OCI-M2 (cell line): ENCODE data around the gene ABCD4.
"Not testable (repeated sequence)": the region's sequence is repeated elsewhere in the genome, so short reads cannot be mapped to it uniquely, and the experiment has no call there.

Experiments used
- DNase-seq: peaks from one replicate; lab custom pipeline; 2025; ENCODE audit not compliant: unreplicated experiment; lab: John Stamatoyannopoulos, UW

ABCD4 gene

DNA sequence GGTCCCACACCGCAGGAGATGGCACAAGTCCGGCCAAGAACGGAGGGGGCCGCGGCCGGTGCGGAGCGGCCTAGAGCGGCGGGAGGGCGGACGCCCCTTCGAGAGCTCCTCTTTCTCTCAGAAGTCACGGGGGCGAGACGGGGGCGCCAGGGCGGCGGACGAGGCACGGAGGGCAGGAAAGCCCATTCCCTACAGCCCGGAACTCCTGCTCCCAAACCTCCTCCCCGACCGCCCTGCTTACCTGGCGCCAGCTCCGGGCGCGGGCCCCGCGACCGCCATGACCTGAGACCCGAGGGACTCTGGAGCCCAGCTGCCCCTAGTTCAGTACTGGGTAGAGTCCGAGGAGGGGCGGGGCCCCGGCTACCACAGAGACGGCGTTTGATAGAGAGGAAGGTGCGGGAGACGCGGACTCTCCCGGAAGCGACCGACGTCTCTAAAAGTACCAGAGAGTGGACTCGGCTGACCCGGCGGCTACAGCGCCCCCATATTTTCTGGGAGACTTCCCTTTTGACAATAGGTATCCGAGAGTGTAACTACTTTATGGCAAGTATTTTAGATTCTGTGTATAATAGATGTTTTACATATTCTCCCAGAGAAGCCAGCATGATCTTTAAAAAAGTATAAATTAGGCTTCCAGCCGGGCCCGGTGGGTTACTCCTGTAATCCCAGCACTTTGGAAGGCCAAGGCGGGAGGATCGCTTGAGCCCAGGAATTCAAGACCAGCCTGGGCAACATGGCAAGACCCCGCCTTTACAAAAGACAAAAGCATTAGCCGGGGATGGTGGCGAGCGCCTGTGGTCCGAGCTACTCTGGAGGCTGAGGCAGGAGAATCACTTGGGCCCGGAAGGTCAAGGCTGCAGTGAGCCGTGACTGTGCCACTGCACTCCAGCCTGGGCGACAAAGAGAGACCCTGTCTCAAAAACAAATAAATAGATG lies at the start of gene ABCD4:
Gene ABCD4 (minus strand): TSS at position 301 of the 936 bp plus-strand sequence. CDS start 22 bp downstream, at position 279.
- DNase-seq = peak; percentile 82

DNA sequence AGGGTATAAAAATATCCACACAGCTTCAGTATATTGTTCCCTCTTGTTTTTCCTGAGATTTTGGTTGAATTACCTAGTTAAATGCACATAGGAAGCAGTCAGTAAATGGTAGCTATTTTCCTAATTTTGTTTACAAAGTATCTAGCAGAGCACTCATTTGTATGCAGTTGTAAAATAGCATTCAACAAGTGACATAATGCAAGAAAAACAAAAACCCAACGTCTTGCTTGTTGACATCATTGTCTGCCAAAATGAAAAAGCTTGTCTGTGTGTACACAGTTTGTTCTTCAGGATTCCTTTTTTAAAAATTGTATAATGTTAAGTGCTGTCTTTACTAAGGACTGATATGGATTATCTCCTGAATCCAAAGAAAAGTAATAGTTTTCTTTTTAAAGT lies 48.2 kb upstream of the ABCD4 start:
- no peak for DNase-seq

DNA sequence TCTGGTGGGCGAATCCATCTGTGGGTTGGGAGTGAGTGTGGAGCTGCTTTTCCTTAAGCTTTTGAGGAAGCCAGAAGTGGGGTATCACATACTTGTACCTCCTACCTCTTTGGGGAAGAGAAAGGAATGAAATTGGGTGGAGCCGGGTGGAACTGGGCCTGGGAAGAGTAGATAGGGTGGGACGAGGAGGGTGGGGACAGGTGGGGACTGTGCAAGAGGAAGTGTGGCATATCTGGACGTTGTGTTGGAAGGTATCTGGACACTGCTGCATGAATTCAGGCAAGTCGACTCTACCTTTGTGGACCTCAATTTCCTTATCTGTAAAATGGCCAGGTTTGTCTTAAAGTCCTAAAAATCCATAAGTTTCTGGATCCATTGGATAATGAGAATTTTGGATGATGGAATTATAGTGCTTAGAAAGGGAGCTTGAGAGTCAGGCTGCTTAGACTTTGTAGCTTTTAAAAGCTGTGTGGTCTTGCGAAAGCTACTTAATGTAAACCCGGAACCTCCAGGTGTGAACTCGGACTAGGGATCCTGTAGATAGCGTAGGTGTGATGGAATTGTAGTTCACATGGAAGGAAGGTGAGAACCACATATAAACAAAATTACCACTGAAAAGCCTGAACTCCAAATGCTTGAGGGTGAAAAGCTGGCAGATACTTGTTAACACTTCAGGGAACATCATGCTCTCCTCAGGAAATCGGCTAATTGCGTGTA lies 47.6 kb upstream of the ABCD4 start:
- DNase-seq = no peak

DNA sequence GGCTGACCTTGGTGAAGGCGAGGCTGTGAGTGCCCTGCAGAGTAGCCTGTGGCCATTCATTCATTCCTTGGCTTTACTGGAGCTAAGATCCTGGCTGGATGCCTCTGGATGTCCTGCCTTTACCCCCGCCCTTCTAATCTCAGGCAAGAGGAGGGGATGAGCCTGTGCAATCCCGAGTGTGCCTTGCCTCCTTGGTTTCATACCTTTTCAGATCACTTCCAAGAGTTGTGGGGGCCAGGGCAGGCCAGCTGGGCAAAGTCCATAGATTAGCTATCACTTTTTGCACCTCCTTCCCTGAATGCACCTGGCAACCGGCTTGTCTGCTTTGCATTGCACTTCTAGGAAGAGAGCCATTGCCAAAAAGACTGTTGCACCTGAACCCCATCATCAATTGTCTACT lies 47.0 kb upstream of the ABCD4 start:
- DNase-seq = no peak

DNA sequence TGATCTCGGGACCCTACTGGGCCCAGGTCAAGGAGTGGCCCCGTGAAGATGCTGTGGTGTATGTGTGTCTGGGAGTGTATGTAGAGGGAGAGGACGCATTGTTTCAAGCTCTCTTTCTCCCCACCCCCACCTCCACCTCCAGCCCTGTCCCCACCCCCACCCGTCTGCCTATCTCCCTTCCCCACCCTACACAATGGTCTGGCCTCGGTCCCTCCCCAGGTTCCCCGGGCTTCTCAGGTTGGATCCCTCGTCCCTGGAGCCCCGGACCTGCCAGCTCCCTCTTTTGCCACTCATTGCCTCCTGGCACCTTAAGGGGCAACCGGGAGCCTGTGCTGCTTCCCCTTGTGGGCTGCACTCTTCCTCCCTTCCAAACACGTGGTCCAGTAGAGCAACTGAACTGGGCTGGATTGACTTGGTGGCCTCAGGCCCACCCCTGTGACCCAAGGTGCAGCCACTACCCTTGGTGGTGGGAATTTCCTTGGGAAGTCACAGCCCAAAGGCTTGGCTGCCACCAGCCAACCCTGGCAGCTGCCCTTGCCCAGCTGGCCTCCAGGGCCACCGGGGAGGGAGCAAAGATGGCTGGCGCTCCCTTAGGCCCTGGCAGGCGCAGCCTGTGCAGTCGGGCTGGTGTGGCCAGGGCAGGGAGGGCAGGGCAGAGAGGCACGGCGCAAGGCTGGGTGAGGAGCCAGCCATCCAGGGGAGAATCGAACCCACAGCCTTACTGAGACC lies 46.2 kb upstream of the ABCD4 start:
- DNase-seq = no peak

DNA sequence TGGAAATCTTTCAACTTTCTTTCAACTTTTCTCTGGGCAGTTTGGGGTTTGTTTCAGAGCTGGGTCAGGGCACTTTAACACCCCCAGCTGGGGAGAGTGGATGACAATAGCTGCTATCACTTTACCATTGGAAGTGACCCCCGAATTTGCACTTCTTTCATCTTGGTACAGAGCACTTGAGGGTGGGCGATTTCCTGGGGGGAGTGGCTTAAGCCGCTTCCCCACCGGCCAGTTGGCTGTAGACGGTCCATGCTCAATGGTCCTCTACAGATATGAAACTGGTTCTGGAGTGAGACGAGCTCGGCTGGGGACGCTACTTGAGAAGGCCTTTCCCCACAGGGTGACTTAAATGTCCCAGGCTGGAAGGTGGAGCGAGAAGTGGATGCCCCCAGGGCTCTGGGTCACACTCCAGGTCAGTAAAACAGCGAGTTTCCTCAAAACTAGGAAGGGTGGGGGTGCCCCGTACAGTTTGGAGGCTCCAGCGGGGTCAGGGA lies 45.6 kb upstream of the ABCD4 start, which contains the start of gene VRTN:
Gene VRTN (plus strand): TSS at position 231 of the 494 bp plus-strand sequence. CDS start 8,313 bp downstream, outside the sequence.
- DNase-seq = no peak

DNA sequence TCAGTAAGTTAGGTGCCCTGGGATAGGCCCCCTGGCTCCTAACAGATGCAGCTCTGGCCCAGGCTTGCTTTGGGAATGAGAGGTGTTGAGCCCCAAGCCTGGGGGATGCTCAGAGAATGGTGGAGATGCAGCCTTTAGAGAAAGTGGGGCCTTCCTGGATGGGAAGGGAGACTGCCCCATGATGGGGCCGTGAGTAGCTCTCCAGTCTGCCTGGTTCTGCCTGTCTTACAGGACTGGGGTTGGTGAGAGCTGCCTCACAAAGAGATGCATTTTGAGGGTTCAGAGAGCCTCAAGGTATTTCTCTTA lies 45.0 kb upstream of the ABCD4 start:
- DNase-seq = no peak

DNA sequence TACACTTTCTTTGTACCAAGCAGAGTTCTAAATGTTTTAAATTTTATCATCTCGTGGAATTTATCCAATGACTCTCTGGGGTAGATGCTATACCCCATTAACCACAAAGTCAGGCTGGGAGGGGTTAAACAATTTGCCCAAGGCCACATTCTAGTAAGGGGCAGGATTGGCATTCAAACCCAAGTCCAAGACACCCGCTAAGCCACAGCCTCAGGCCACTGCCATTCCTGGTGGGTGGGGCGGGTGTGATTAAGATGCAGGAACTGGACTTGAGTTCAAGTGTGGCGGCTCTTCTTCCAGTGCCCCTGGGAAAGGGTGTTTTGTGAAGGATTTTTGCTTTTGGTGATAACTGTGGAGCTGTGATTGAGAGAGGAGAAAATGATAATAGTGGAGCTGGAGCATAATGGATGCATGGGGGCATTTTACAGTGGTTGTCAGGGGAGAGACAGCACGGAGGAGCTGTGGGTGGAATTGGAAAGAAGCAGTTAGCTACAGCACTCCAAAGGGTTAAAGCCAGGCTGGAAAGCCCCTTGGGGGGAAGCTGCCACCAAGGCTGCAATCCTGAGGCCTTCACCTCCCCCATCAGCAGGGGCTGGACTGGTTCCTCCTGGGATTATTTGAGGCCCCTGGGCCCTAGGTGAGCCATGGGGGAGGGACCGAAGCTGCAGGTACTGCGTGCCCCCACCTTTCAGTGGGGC lies 44.5 kb upstream of the ABCD4 start:
- DNase-seq = no peak

DNA sequence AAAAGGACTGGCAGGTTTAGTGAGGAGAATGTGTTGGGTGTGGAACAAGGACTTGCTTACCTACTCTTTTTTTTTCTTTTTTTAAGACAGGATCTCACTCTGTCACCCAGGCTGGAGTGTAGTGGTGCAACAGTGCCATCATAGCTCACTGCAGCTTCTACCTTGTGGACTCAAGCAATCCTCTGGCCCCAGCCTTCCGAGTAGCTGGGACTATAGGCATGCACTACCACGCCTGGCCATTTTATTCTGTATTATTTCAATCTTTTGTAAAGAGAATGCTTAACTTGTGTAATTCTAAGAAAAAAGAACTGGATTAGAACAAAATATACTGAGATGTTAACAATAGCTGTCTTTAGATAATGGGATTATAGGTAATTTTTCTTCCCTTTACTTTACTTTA lies 43.6 kb upstream of the ABCD4 start:
- no peak for DNase-seq

DNA sequence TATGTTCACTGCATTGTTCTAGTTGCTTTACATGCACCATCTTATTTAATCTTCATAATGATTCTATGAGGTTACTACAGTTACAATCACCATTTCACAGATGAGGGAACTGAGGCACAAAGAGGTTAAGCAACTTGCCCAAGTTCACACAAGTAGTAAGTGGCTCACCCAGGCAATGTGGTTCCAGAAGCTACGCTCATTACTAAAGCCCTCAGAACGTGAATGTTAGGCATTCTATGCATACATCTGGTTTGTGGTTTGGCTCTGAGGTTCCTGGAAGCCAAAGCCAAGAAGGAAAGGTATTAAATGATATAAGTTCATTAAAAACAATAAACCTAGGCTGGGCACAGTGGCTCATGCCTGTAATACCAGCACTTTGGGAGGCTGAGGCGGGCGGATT lies 31.2 kb upstream of the ABCD4 start:
- no peak for DNase-seq

DNA sequence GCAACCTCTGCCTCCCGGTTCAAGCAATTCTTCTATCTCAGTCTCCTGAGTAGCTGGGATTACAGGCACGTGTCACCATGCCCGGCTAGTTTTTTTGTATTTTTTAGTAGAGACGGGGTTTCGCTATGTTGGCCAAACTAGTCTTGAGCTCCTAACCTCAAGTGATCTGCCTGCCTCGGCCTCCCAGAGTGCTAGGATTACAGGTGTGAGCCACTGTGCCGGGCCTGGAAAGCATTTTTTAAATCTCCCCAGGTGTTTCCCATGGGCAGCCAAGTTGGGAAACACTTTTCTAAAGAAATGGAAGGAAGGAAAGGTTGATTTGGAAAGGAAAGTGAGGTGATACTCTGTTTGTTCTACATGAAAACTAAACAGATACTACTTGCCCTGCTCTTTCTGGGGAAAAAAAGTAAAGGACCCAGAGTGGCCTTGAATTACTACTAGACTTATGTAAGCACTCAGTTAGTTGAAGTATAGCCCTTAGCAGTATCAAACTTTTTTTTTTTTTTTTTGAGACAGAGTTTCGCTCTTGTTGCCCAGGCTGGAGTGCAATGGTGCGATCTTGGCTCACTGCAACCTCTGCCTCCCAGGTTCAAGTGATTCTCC lies 27.3 kb upstream of the ABCD4 start:
- not testable (repeated sequence) for DNase-seq

DNA sequence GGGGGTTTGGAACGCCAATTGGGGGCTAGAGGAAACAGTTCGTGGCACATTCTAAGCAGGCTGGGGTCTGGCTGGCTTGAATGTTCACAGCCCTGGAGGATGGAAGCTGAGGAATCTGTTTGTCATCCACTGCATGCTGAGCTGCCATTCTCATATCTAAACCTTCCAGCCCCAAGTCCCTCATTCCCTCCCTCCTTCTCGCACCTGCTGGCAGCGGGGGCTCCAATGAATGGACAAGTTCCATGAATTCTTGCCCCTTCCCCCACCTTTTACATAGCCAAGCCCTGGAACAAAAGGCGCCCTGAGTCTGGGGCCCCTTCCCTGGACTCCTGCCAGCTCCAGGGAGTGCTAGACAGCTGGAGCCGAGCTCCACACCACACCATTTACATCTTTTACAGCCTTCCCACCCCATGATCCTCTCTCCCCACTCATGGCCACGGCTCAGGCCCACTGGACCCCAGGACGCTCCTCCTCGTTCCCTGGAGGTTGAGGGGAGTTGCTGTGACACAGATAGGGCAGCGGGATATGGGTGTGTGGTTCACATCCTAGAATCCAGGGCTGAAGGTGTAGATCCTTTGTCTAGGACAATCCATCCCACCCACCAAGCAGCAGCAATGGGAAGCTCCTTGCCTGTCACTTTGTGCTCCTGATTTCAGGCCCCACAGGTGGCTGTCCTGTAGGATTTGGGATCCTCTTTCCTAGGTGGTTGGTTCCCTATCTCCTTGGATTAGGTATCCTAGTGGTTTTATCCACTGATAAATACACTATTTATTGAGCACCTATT lies 23.8 kb upstream of the ABCD4 start:
- DNase-seq = no peak

DNA sequence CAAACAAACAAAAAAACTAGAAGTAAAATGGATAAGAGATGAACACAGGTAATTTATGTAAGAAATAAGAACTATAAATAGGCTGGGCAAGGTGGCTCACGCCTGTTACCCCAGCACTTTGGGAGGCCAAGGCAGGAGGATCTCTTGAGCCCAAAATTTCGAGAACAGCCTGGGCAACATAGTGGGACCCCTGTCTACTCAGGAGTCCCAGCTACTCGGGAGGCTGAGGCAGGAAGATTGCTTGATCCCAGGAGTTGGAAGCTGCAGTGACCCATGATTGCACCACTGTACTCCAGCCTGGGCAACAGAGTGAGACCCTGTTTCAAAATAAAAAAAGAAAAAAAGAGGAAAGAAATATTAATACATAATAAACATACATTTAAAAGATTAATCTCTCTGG lies 22.7 kb upstream of the ABCD4 start:
- DNase-seq = no peak

DNA sequence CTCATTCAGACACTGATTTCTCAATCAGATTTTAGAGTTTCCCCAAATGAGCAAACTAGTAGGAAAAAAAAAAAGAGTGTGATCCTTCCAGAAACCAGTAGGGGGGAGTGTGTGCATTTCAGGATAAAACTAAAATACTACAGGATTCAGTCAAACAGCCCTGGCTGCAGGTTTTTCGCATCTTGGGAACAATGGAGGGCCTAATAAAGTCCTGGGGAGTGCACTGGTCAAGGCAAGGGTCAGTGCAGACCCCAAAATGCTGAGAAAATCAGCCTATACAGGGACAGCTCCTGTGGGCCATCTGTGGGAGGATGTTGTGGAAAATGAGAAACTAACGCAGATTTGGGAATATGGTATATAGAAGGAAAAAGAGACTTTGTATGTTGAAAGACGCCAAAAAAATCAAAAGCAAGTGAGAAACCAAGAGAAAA lies 22.2 kb upstream of the ABCD4 start:
- DNase-seq = peak; percentile 20

DNA sequence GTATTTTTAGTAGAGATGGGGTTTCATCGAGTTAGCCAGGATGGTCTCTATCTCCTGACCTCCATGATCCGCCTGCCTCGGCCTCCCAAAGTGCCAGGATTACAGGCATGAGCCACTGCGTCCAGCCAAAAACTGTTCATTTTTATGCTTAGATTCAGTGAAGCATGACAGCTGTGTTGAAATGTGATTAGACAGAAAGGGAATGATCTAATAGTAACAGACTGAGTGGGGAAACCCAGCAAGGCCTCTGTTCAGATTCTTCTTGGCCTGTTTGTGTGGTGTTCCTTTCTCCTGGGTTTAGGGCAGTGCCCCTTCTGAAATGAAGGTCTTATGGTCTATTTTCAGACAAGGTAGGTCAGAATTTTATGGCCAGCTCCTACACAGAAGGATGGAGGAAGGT lies 11.8 kb upstream of the ABCD4 start:
- DNase-seq = no peak

DNA sequence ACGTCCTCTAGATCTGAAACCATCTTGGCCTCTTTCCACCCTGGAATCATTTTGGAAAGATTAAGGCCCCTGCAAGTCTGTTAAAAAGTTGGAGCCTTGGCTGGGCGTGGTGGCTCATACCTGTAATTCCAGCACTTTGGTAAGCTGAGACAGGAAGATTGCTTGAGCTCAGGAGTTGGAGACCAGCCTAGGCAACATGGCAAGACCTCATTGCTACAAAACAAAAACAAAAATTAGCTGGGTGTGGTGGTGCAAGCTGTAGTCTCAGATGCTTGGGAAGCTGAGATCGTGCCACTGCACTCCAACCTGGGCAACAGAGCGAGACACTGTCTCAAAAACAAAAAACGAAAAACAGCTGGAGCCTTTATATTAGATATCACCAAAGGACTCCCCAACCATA lies 10.9 kb upstream of the ABCD4 start:
- no peak for DNase-seq

DNA sequence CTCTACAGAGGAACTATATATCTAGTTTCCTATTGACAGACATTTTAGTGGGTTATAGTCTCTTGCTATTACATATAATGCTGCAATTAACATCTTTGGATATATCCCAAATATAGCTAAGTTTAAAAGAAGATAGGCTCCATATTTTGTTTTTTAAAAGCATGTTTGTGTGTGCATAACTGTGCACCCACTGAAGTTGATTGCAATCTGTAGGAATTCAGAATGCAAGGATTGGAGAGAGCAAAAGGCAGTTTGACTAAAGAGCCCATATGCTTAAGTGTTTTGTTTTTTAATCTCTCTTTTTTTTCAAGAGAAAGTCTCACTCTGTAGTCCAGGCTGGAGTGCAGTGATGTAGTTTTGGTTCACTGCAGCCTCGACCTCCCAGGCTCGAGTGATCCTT lies 9.4 kb upstream of the ABCD4 start:
- DNase-seq = no peak

DNA sequence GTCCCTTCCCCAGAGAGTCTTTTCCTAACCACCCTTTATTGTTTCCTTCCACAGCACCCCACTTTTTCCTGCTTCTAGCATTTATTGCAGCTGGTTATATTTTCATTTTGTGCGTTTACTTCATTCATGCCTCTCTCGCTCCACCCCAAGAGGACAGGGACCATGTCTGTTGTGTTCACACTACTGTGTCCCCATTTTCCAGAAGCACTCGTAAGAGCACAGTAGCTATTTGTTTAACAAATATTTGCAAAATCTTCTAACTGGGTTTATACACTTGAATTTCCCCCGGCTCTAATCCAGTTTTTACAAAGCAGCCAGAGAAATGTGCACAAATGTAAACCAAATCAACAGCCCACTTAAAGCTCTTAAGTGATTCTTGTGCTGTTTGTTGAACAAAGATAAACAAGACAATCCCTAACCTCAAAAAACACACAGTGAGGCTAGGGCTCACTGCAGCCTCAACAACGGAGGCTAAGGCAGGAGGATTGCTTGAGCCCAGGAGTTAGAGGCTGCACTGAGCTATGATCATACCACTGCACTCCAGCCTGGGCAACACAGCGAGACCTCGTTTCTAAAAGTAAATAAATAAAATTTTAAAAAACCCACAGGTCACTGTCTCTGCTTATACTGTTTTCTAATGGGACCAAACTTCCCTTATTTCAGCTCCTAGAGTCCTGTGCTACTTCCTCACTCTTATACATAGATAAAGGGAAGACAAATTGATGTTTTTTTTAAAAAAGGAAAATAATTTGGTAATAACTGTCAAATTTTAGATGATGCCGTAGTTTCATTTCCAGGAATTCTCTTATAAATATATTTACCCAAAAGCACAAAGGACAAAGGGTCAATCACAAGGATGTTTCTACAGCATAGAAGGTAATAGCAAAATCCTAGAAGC lies 6.6 kb upstream of the ABCD4 start:
- DNase-seq = no peak

DNA sequence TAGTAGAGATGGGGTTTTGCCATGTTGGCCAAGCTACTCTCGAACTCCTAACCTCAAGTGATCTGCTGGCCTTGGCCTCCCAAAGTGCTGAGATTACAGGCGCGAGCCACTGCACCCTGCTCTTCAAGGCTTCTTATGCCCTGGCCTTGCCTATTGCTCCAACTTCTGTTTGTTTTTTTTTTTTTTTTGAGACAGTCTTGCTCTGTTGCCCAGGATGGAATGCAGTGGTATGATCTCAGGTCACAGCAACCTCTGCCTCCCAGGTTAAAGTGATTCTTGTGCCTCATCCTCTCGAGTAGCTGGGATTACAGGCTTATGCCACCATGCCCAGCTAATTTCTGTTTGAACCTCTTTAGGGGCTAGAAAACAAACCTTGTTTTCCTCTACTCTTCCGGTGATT lies 6.0 kb upstream of the ABCD4 start:
- DNase-seq = no peak
